Measurements from ENCODE around the gene C20orf141. TPM values are rescaled to one million over a fixed set of nuclear protein-coding genes. Genes with fewer than 3 reads are reported as not detected.
"Not testable (repeated sequence)": the region's sequence is repeated elsewhere in the genome, so short reads cannot be mapped to it uniquely, and the experiment has no call there.

C20orf141 gene, protein sequence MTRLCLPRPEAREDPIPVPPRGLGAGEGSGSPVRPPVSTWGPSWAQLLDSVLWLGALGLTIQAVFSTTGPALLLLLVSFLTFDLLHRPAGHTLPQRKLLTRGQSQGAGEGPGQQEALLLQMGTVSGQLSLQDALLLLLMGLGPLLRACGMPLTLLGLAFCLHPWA
- total RNA-seq (2022) (not detected in 2 replicates), Bru-seq, nascent RNA (not detected), BruChase-seq, experiment 1, labeled RNA remaining after a 6-hour chase (not detected), BruChase-seq, experiment 2, labeled RNA remaining after a 2-hour chase (not detected)
- long read RNA-seq, result 0 reads

DNA sequence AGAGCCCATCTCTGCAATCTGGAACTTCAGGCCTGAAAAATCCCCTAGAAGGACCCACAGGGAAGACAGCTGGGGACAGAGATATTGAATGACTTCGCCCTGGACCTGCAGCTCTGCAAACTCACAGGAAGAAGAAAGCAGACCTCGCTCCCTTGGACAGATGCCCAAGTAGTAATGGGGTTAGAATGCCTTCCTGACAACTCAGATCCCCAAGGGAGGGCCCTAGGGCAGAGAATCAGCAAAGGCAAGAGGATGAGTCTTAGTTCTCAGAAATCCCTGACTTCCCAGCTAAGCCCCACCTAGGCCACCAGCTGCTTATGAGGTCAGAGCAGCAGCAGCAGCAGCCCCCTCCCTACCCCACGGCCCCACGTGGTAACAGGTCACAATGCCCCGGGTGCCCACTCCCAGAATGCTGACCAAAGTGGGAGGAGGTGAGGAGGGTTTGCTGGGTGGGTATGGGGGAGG lies at the start of gene C20orf141:
Gene C20orf141 (plus strand): TSS at position 401 of the 465 bp plus-strand sequence. CDS start 198 bp downstream, outside the sequence.
- intact Hi-C loops (cut with micrococcal nuclease), result no loop called here
- H3K4me1 Mint-ChIP-seq (ENCODE audit: insufficient read depth, unreplicated experiment), result peaks cover 24% of the 10 kb centered on the region
- no TSS peak for BruUV-seq (replicated peaks)
- CTCF ChIA-PET, result interaction anchor here (1.1 kb wide), 1 partner anchor 138 kb away, joined by 4 read pairs; no protein-coding TSS in a partner anchor
- POLR2A ChIA-PET, result interaction anchor here (0.7 to 0.9 kb wide), 4 partner anchors 14 to 94 kb away, joined by 3 to 6 read pairs (median 3); no protein-coding TSS in a partner anchor
- peaks cover 17% of the 10 kb centered on the region for H3K9me3 Mint-ChIP-seq (ENCODE audit: unreplicated experiment)
- H3K36me3 Mint-ChIP-seq (ENCODE audit: insufficient read depth, unreplicated experiment), result no peaks in the 10 kb centered on the region
- peaks cover 2% of the 10 kb centered on the region for H3K27me3 Mint-ChIP-seq (ENCODE audit: insufficient read depth, unreplicated experiment)
- TF ChIP-seq, protein P1, sequence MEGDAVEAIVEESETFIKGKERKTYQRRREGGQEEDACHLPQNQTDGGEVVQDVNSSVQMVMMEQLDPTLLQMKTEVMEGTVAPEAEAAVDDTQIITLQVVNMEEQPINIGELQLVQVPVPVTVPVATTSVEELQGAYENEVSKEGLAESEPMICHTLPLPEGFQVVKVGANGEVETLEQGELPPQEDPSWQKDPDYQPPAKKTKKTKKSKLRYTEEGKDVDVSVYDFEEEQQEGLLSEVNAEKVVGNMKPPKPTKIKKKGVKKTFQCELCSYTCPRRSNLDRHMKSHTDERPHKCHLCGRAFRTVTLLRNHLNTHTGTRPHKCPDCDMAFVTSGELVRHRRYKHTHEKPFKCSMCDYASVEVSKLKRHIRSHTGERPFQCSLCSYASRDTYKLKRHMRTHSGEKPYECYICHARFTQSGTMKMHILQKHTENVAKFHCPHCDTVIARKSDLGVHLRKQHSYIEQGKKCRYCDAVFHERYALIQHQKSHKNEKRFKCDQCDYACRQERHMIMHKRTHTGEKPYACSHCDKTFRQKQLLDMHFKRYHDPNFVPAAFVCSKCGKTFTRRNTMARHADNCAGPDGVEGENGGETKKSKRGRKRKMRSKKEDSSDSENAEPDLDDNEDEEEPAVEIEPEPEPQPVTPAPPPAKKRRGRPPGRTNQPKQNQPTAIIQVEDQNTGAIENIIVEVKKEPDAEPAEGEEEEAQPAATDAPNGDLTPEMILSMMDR (IDR thresholded peaks at IDR 0.05; ENCODE audit: unreplicated experiment), result no peak
- no peak within 1 kb of the TSS for H3K27ac Mint-ChIP-seq (ENCODE audit: low read depth, unreplicated experiment)
- no peak within 1 kb of the TSS for H3K4me3 Mint-ChIP-seq (ENCODE audit: unreplicated experiment)
- peak; percentile 95 for DNase-seq (ENCODE audit: unreplicated experiment)

DNA sequence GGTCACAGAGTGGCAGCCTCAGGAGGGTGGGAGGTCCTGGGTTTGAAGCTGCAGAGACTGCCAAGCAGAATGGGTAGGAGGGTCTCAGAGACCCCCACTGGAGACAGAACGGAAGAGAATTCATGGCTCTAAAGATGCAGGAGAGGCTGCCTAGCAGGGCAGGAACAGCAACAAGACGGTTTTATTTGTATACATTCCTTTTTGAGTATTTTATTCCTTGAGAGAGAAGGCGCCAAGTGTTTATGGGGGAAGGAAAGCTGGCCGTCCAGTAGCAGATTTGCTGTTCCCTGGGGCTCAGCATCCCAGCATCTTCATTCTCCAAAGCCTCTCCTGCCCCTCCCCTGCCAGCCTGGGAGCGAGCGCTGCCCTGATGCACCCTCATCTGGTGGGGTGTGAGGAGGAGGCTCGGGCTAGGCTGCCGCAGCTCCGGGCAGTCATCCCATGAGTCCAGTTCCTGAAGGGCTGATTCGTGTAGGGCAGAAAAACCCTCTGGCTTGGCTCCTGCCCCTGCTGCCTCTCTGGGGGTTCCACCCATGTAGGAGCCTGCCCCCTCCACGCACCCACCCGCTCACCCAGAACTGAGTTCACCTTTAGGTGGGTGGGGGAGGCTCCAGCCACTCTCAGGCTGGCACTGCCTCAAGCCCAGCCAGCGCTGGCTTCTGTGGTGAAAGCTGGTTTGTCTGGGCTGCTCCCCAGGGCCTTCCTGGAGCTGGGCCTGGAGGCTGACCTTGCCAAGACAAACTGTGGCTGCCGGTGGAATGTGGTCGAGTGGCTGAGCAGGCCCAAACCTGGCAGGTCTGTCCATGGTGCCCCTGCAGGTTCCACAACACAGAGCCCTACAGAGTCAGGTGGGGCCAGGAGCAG lies 46.8 kb upstream of the C20orf141 start:
- H3K4me3 Mint-ChIP-seq (ENCODE audit: unreplicated experiment), result no peak overlapping the region
- ChIA-PET CTCF (interaction anchor here (0.9 to 1.1 kb wide), 2 partner anchors 15 to 561 kb away, joined by 3 to 6 read pairs; no protein-coding TSS in a partner anchor), POLR2A (interaction anchor here (0.7 kb wide), 1 partner anchor 72 kb away, joined by 5 read pairs; no protein-coding TSS in a partner anchor)
- no peak overlapping the region for H3K27ac Mint-ChIP-seq (ENCODE audit: low read depth, unreplicated experiment)
- intact Hi-C loops (cut with micrococcal nuclease), result no loop called here
- DNase-seq (ENCODE audit: unreplicated experiment), result peak; percentile 75
- H3K36me3 Mint-ChIP-seq (ENCODE audit: insufficient read depth, unreplicated experiment), result no peaks in the 10 kb centered on the region
- no peaks in the 10 kb centered on the region for H3K9me3 Mint-ChIP-seq (ENCODE audit: unreplicated experiment)
- BruUV-seq (replicated peaks), result no TSS peak
- TF ChIP-seq, protein P1 (IDR thresholded peaks at IDR 0.05; ENCODE audit: unreplicated experiment), result no peak
- peaks cover 37% of the 10 kb centered on the region for H3K27me3 Mint-ChIP-seq (ENCODE audit: insufficient read depth, unreplicated experiment)
- H3K4me1 Mint-ChIP-seq (ENCODE audit: insufficient read depth, unreplicated experiment), result peaks cover 15% of the 10 kb centered on the region

DNA sequence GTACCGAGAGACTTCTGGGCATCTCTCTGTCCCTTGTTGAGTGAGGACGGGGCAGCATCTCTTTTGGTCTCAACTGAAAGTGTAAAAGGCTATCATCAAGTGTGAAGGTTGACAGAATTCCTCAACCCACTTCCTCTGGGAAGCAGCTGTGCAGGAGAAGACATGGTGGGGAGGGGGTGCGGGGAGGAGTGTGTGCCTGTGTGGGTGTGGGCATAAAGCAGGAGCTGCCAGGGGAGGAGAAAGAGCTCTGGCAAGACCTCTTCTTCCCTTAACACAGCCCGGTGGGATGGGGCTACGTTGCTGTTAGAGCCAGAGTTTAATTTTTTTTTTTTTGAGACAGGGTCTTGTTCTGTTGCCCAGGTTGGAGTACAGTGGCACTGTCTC lies 46.2 kb upstream of the C20orf141 start:
- Mint-ChIP-seq H3K4me1 (ENCODE audit: insufficient read depth, unreplicated experiment) (peaks cover 15% of the 10 kb centered on the region), H3K36me3 (ENCODE audit: insufficient read depth, unreplicated experiment) (no peaks in the 10 kb centered on the region), H3K27me3 (ENCODE audit: insufficient read depth, unreplicated experiment) (peaks cover 34% of the 10 kb centered on the region), H3K9me3 (ENCODE audit: unreplicated experiment) (no peaks in the 10 kb centered on the region), H3K4me3 (ENCODE audit: unreplicated experiment) (no peak overlapping the region), H3K27ac (ENCODE audit: low read depth, unreplicated experiment) (no peak overlapping the region)
- ChIA-PET CTCF (interaction anchor here (0.6 kb wide), 1 partner anchor 16 kb away, joined by 4 read pairs; no protein-coding TSS in a partner anchor), POLR2A (no interaction called here)
- intact Hi-C loops (cut with micrococcal nuclease), result no loop called here
- TF ChIP-seq, protein P1 (IDR thresholded peaks at IDR 0.05; ENCODE audit: unreplicated experiment), result no peak
- no peak for DNase-seq (ENCODE audit: unreplicated experiment)
- BruUV-seq (replicated peaks), result no TSS peak

DNA sequence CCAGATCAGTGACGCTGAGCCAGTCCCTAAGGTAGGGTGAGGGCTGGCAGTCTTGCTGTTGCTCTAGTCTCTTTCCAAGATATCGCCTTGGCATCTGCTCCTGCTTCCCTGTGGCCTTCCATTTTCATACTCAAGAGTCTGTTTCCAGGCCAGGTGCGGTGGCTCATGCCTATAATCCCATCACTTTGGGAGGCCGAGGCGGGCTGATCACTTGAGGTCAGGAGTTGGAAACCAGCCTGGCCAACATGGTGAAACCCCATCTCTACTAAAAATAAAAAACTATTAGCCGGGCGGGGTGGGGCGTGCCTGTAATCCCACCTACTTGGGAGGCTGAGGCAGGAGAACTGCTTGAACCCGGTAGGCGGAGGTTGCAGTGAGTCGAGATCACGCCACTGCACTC lies 44.7 kb upstream of the C20orf141 start:
- Mint-ChIP-seq H3K4me1 (ENCODE audit: insufficient read depth, unreplicated experiment) (peaks cover 15% of the 10 kb centered on the region), H3K27me3 (ENCODE audit: insufficient read depth, unreplicated experiment) (peaks cover 26% of the 10 kb centered on the region), H3K27ac (ENCODE audit: low read depth, unreplicated experiment) (peak overlapping the region; percentile 31)
- BruUV-seq (replicated peaks); H3K36me3 Mint-ChIP-seq (ENCODE audit: insufficient read depth, unreplicated experiment); intact Hi-C loops (cut with micrococcal nuclease); H3K4me3 Mint-ChIP-seq (ENCODE audit: unreplicated experiment); H3K9me3 Mint-ChIP-seq (ENCODE audit: unreplicated experiment); DNase-seq (ENCODE audit: unreplicated experiment); POLR2A ChIA-PET: not testable (repeated sequence)
- CTCF ChIA-PET, result interaction anchor here (0.6 kb wide), 1 partner anchor 78 kb away, joined by 3 read pairs; no protein-coding TSS in a partner anchor

Measured in MCF 10A (cell line).